ENCODE results near the gene C5orf52. TPM values are rescaled to one million over a fixed set of nuclear protein-coding genes. Genes with fewer than 3 reads are reported as not detected.

C5orf52 gene
- not detected in 2 replicates for total RNA-seq

GRCh38 chr5:157670662-157671591 is at the start of gene C5orf52:
C5orf52 (plus strand) TSS chr5:157671533; CDS start chr5:157671615, 82 bp downstream.

GRCh38 chr5:157652377-157652692 is 19.0 kb upstream of the C5orf52 start, which contains the start of gene SOX30:
SOX30 (minus strand) TSS chr5:157652438; CDS start chr5:157652078, 360 bp downstream.

Other genes starting within 250 kb of the C5orf52 start
- gene NIPAL4, start 211.3 kb upstream of the C5orf52 start, total RNA-seq, result 14.9 and 22.1 TPM in 2 replicates
- 3.2 and 5.0 TPM in 2 replicates for gene ADAM19, start 95.8 kb upstream of the C5orf52 start, total RNA-seq
- gene SOX30, start 19.1 kb upstream of the C5orf52 start, total RNA-seq, result not detected in 2 replicates
- gene THG1L, start 59.9 kb downstream of the C5orf52 start, total RNA-seq, result 12.6 and 30.0 TPM in 2 replicates
- 2.9 and 3.1 TPM in 2 replicates for gene LSM11, start 72.2 kb downstream of the C5orf52 start, total RNA-seq
- 54.4 and 70.0 TPM in 2 replicates for gene CLINT1, start 187.6 kb downstream of the C5orf52 start, total RNA-seq